Stimulated activated CD8-positive, alpha-beta memory T cell treated with anti-CD3 and anti-CD28 coated beads, Interleukin-7, amount 100 ng/mL, for 48 hours (primary cell): Measurements from ENCODE around the gene VDAC1.
"Not testable (repeated sequence)": the region's sequence is repeated elsewhere in the genome, so short reads cannot be mapped to it uniquely, and the experiment has no call there.

Experiments used
- DNase-seq, 2 donors: peaks; one replicate each; pipeline ENCODE4 v3.0.0-alpha.2; 2020; ENCODE audit warnings: low read depth in 1 of 2; ENCODE audit errors: extremely low read depth in 1 of 2

Gene VDAC1

GRCh38 chr5:133942614-133943474 is 61.9 kb downstream of the VDAC1 start:
- no peak for DNase-seq

GRCh38 chr5:133941456-133942196 is 63.1 kb downstream of the VDAC1 start:
- DNase-seq = no peak

GRCh38 chr5:133939668-133940067 is 65.1 kb downstream of the VDAC1 start:
- no peak for DNase-seq

GRCh38 chr5:133938929-133939328 is 65.8 kb downstream of the VDAC1 start:
- DNase-seq = no peak

GRCh38 chr5:133938039-133938821 is 66.5 kb downstream of the VDAC1 start:
- no peak for DNase-seq

- DNase-seq = not testable (repeated sequence)
These were observed 67.1 kb downstream of the VDAC1 start for GRCh38 chr5:133937628-133938027.

- DNase-seq = no peak
These were observed 68.1 kb downstream of the VDAC1 start for GRCh38 chr5:133936651-133937015.

GRCh38 chr5:133935991-133936650 is 68.7 kb downstream of the VDAC1 start:
- not testable (repeated sequence) for DNase-seq

GRCh38 chr5:133935667-133935940 is 69.2 kb downstream of the VDAC1 start:
- DNase-seq = no peak

- DNase-seq = no peak
These were observed 69.7 kb downstream of the VDAC1 start for GRCh38 chr5:133934822-133935666.

- DNase-seq = no peak
These were observed 70.5 kb downstream of the VDAC1 start for GRCh38 chr5:133934311-133934710.

- DNase-seq = no peak
These were observed 71.0 kb downstream of the VDAC1 start for GRCh38 chr5:133933670-133934295.

GRCh38 chr5:133933169-133933509 is 71.6 kb downstream of the VDAC1 start:
- no peak for DNase-seq

GRCh38 chr5:133932441-133933168 is 72.2 kb downstream of the VDAC1 start:
- DNase-seq = no peak

GRCh38 chr5:133931546-133931945 is 73.2 kb downstream of the VDAC1 start:
- DNase-seq = no peak

GRCh38 chr5:133930813-133931090 is 74.0 kb downstream of the VDAC1 start:
- DNase-seq = no peak

- peak; percentile 43 to 74 for DNase-seq
These were observed 74.5 kb downstream of the VDAC1 start for GRCh38 chr5:133930061-133930812.

- no peak for DNase-seq
These were observed 76.0 kb downstream of the VDAC1 start for GRCh38 chr5:133928587-133929393.
